ENCODE measurements around the gene CDCA5. TPM values are rescaled to one million over a fixed set of nuclear protein-coding genes. Genes with fewer than 3 reads are reported as not detected.
"Not testable (repeated sequence)": the region's sequence is repeated elsewhere in the genome, so short reads cannot be mapped to it uniquely, and the experiment has no call there.

CDCA5 gene
- total RNA-seq, 2 experiments from 2014 or later = 169 to 174 TPM

GRCh38 chr11:65126624-65127274 lies 42.9 kb upstream of the CDCA5 start:
- Mint-ChIP-seq H3K27me3 (ENCODE audit: low read depth) (no peaks in the 10 kb centered on the region), H3K4me3 (no peak overlapping the region), H3K36me3 (ENCODE audit: low read depth) (peaks cover 15% of the 10 kb centered on the region), H3K27ac (no peak overlapping the region), H3K4me1 (ENCODE audit: low read depth) (peaks cover 21% of the 10 kb centered on the region), H3K9me3 (no peaks in the 10 kb centered on the region)
- CTCF ChIA-PET = no interaction called here
- intact Hi-C loops (cut with micrococcal nuclease) = no loop called here
- no peak for DNase-seq

- peaks cover 29% of the 10 kb centered on the region for H3K4me1 Mint-ChIP-seq (ENCODE audit: low read depth)
- H3K36me3 Mint-ChIP-seq (ENCODE audit: low read depth) = peaks cover 20% of the 10 kb centered on the region
- no peak overlapping the region for H3K4me3 Mint-ChIP-seq
- CTCF ChIA-PET = interaction anchor here (2.1 kb wide), 1 partner anchor 15 kb away, joined by 7 read pairs; no protein-coding TSS in a partner anchor
- H3K27ac Mint-ChIP-seq = peak overlapping the region; percentile 12
- no peaks in the 10 kb centered on the region for H3K27me3 Mint-ChIP-seq (ENCODE audit: low read depth)
- H3K9me3 Mint-ChIP-seq = no peaks in the 10 kb centered on the region
- intact Hi-C loops (cut with micrococcal nuclease) = no loop called here
- no peak for DNase-seq
Measured at GRCh38 chr11:65125197-65126056, 41.6 kb upstream of the CDCA5 start.

- no peaks in the 10 kb centered on the region for H3K27me3 Mint-ChIP-seq (ENCODE audit: low read depth)
- H3K4me3 Mint-ChIP-seq = peak overlapping the region; percentile 10
- intact Hi-C loops (cut with micrococcal nuclease) = no loop called here
- H3K27ac Mint-ChIP-seq = peak overlapping the region; percentile 14
- peaks cover 27% of the 10 kb centered on the region for H3K36me3 Mint-ChIP-seq (ENCODE audit: low read depth)
- peaks cover 37% of the 10 kb centered on the region for H3K4me1 Mint-ChIP-seq (ENCODE audit: low read depth)
- CTCF ChIA-PET = interaction anchor here (2.1 kb wide), 1 partner anchor 14 kb away, joined by 7 read pairs; no protein-coding TSS in a partner anchor
- H3K9me3 Mint-ChIP-seq = no peaks in the 10 kb centered on the region
- no peak for DNase-seq
Measured at GRCh38 chr11:65124480-65125196, 40.8 kb upstream of the CDCA5 start.

- peaks cover 50% of the 10 kb centered on the region for H3K4me1 Mint-ChIP-seq (ENCODE audit: low read depth)
- H3K27ac Mint-ChIP-seq = peak within 1 kb of the TSS; percentile 99
- peak; percentile 100 for DNase-seq
- intact Hi-C loops (cut with micrococcal nuclease) = loop anchor here (1.0 to 2.0 kb wide), 5 partner anchors 13 to 319 kb away; partner anchors contain the start of genes CAPN1, CDCA5, MAP4K2 and VPS51
- no peaks in the 10 kb centered on the region for H3K9me3 Mint-ChIP-seq
- peaks cover 37% of the 10 kb centered on the region for H3K36me3 Mint-ChIP-seq (ENCODE audit: low read depth)
- CTCF ChIA-PET = interaction anchor here (0.6 to 2.8 kb wide), 3 partner anchors 11 to 59 kb away, joined by 3 to 24 read pairs (median 3); partner anchors contain the start of gene TM7SF2
- H3K27me3 Mint-ChIP-seq (ENCODE audit: low read depth) = no peaks in the 10 kb centered on the region
- H3K4me3 Mint-ChIP-seq = peak within 1 kb of the TSS; percentile 99
Measured at GRCh38 chr11:65121865-65122696, 38.2 kb upstream of the CDCA5 start, which contains the start of the genes FAU and MRPL49. FAU (minus strand) TSS chr11:65122134; CDS start chr11:65121813, 321 bp downstream. MRPL49 (plus strand) TSS chr11:65122321; CDS start chr11:65122347, 26 bp downstream.

GRCh38 chr11:65121447-65121864 lies 37.6 kb upstream of the CDCA5 start:
- DNase-seq = peak; percentile 35
- H3K9me3 Mint-ChIP-seq = no peaks in the 10 kb centered on the region
- intact Hi-C loops (cut with micrococcal nuclease) = no loop called here
- CTCF ChIA-PET = interaction anchor here (0.6 to 2.8 kb wide), 2 partner anchors 10 to 58 kb away, joined by 3 to 24 read pairs; partner anchors contain the start of gene TM7SF2
- H3K27ac Mint-ChIP-seq = peak overlapping the region; percentile 99
- H3K36me3 Mint-ChIP-seq (ENCODE audit: low read depth) = peaks cover 40% of the 10 kb centered on the region
- H3K4me1 Mint-ChIP-seq (ENCODE audit: low read depth) = peaks cover 54% of the 10 kb centered on the region
- H3K4me3 Mint-ChIP-seq = peak overlapping the region; percentile 99
- no peaks in the 10 kb centered on the region for H3K27me3 Mint-ChIP-seq (ENCODE audit: low read depth)

DNA sequence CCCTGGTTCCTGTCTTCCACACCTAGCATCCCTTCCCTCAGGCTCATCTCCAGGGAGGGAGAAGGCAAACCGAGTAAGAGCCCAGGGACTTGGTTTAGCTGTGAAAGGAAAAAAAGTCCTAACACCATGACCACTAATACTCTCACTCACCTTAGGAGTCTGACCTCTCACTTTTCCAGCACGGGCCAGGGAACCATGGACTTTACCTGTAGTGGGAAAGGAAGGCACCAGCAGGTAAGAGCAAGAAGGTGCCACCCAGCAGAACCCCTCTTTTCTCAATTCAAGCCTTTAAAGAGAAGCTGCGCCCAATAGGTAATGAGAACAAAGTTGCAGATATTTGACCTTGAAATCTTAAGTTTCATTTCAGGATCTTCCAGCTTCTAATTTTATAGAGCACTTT lies 37.0 kb upstream of the CDCA5 start:
- DNase-seq = no peak
- Mint-ChIP-seq H3K9me3 (no peaks in the 10 kb centered on the region), H3K36me3 (ENCODE audit: low read depth) (peaks cover 38% of the 10 kb centered on the region), H3K4me1 (ENCODE audit: low read depth) (peaks cover 59% of the 10 kb centered on the region), H3K27me3 (ENCODE audit: low read depth) (no peaks in the 10 kb centered on the region), H3K4me3 (peak overlapping the region; percentile 99), H3K27ac (peak overlapping the region; percentile 99)
- intact Hi-C loops (cut with micrococcal nuclease) = no loop called here
- CTCF ChIA-PET = interaction anchor here (1.0 to 2.8 kb wide), 2 partner anchors 9 to 335 kb away, joined by 3 to 24 read pairs; partner anchors contain the start of gene TM7SF2

GRCh38 chr11:65119670-65119995 lies 35.8 kb upstream of the CDCA5 start:
- Mint-ChIP-seq H3K27me3 (ENCODE audit: low read depth) (no peaks in the 10 kb centered on the region), H3K27ac (peak overlapping the region; percentile 99), H3K36me3 (ENCODE audit: low read depth) (peaks cover 39% of the 10 kb centered on the region), H3K9me3 (no peaks in the 10 kb centered on the region), H3K4me3 (peak overlapping the region; percentile 42), H3K4me1 (ENCODE audit: low read depth) (peaks cover 68% of the 10 kb centered on the region)
- intact Hi-C loops (cut with micrococcal nuclease) = loop anchor here (5.0 kb wide), 1 partner anchor 147 kb away; the partner anchor contains the start of gene MAJIN
- CTCF ChIA-PET = interaction anchor here (0.9 to 2.0 kb wide), 2 partner anchors 9 to 272 kb away, joined by 3 to 8 read pairs; no protein-coding TSS in a partner anchor
- DNase-seq = no peak

GRCh38 chr11:65118891-65119669 lies 35.2 kb upstream of the CDCA5 start:
- H3K27me3 Mint-ChIP-seq (ENCODE audit: low read depth); DNase-seq; H3K4me3 Mint-ChIP-seq; H3K9me3 Mint-ChIP-seq: not testable (repeated sequence)
- Mint-ChIP-seq H3K36me3 (ENCODE audit: low read depth) (peaks cover 36% of the 10 kb centered on the region), H3K4me1 (ENCODE audit: low read depth) (peaks cover 66% of the 10 kb centered on the region), H3K27ac (peak overlapping the region; percentile 99)
- CTCF ChIA-PET = interaction anchor here (0.7 to 2.0 kb wide), 6 partner anchors 9 to 452 kb away, joined by 3 to 8 read pairs (median 3); partner anchors contain the start of gene ZNRD2
- intact Hi-C loops (cut with micrococcal nuclease) = loop anchor here (1.0 to 5.0 kb wide), 2 partner anchors 9 to 147 kb away; partner anchors contain the start of gene MAJIN

- intact Hi-C loops (cut with micrococcal nuclease) = loop anchor here (1.0 to 5.0 kb wide), 2 partner anchors 8 to 146 kb away; partner anchors contain the start of gene MAJIN
- peak overlapping the region; percentile 80 for H3K27ac Mint-ChIP-seq
- CTCF ChIA-PET = interaction anchor here (0.7 to 2.0 kb wide), 8 partner anchors 11 to 452 kb away, joined by 3 to 8 read pairs (median 3); partner anchors contain the start of gene ZNRD2
- H3K9me3 Mint-ChIP-seq = no peaks in the 10 kb centered on the region
- H3K27me3 Mint-ChIP-seq (ENCODE audit: low read depth) = no peaks in the 10 kb centered on the region
- peak overlapping the region; percentile 87 for H3K4me3 Mint-ChIP-seq
- DNase-seq = no peak
- peaks cover 36% of the 10 kb centered on the region for H3K36me3 Mint-ChIP-seq (ENCODE audit: low read depth)
- peaks cover 69% of the 10 kb centered on the region for H3K4me1 Mint-ChIP-seq (ENCODE audit: low read depth)
Measured at GRCh38 chr11:65118097-65118837, 34.4 kb upstream of the CDCA5 start.

Measured in activated naive CD4-positive, alpha-beta T cell treated with anti-CD3 and anti-CD28 coated beads for 36 hours (primary cell).